ENCODE measurements around the gene PRUNE1.

GRCh38 chr1:150992626-150993025 is 15.6 kb upstream of the PRUNE1 start:
- TF ChIP-seq, protein P1, sequence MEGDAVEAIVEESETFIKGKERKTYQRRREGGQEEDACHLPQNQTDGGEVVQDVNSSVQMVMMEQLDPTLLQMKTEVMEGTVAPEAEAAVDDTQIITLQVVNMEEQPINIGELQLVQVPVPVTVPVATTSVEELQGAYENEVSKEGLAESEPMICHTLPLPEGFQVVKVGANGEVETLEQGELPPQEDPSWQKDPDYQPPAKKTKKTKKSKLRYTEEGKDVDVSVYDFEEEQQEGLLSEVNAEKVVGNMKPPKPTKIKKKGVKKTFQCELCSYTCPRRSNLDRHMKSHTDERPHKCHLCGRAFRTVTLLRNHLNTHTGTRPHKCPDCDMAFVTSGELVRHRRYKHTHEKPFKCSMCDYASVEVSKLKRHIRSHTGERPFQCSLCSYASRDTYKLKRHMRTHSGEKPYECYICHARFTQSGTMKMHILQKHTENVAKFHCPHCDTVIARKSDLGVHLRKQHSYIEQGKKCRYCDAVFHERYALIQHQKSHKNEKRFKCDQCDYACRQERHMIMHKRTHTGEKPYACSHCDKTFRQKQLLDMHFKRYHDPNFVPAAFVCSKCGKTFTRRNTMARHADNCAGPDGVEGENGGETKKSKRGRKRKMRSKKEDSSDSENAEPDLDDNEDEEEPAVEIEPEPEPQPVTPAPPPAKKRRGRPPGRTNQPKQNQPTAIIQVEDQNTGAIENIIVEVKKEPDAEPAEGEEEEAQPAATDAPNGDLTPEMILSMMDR (IDR thresholded peaks at IDR 0.05) = no peak
- TF ChIP-seq POLR2A (IDR thresholded peaks at IDR 0.05) = no peak

Measured in Peyer's patch (tissue), 4 donors.